RWPE1 (cell line): ENCODE measurements around the gene CDK6.
A peak's percentile ranks its signal among the peaks of the same experiment; 100 is the strongest.

Experiments
- CTCF ChIA-PET: fragments of 350-600 bp; sonication (Branson Sonifier 250); formaldehyde crosslinking; extraction: SDS; loops from one replicate; lab custom pipeline; 2021; lab: Yijun Ruan, JAX
- POLR2A ChIA-PET: fragments of 400-600 bp; formaldehyde crosslinking; extraction: SDS; loops from one replicate; lab custom pipeline; 2020; ENCODE audit warnings: antibody characterized with exemption; ENCODE audit not compliant: low non-redundant PET; lab: Yijun Ruan, JAX
- DNase-seq: peaks from one replicate; pipeline ENCODE4 v3.0.0; 2012; ENCODE audit warnings: low spot score
- H3K27ac ChIP-seq: fragments of 450-650 bp; 2 replicates; pipeline ENCODE4 v1.5.1; 2017
- TF ChIP-seq, protein P1 (sequence below): fragments of 450-650 bp; conservative IDR thresholded peaks from 2 replicates; pipeline ENCODE4 v1.5.1; 2017; ENCODE audit warnings: low read depth, mild to moderate bottlenecking

Gene CDK6

DNA sequence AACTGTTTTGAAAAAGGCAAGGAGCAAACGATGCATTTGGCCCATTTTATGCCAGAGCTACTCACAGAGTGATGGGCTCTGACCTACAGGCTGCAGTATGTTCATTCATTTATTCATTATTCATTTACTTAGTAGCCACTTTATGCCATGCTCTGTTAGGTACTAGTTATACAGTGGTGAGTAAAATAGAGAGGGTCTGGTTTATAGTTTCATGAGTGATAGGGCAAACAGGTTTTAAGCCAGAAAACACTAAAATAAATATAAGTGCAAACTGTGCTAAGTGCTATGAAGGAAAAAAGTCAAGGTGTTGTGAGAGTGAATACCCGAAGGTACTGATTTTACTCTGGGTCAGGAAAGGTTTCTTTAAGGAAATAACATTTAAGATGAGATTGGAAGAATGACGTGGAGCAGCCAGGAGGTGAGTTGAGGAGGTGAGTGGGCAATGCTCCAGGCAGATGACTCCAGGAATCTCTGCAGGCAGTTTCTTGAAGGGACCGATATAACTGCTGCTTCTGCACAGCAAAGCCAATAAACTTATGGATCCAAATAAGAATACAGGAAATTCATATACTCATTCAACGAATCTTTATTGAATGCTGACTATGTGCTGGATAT lies 189.3 kb downstream of the CDK6 start:
- TF ChIP-seq, protein P1, sequence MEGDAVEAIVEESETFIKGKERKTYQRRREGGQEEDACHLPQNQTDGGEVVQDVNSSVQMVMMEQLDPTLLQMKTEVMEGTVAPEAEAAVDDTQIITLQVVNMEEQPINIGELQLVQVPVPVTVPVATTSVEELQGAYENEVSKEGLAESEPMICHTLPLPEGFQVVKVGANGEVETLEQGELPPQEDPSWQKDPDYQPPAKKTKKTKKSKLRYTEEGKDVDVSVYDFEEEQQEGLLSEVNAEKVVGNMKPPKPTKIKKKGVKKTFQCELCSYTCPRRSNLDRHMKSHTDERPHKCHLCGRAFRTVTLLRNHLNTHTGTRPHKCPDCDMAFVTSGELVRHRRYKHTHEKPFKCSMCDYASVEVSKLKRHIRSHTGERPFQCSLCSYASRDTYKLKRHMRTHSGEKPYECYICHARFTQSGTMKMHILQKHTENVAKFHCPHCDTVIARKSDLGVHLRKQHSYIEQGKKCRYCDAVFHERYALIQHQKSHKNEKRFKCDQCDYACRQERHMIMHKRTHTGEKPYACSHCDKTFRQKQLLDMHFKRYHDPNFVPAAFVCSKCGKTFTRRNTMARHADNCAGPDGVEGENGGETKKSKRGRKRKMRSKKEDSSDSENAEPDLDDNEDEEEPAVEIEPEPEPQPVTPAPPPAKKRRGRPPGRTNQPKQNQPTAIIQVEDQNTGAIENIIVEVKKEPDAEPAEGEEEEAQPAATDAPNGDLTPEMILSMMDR, result no peak
- no peak overlapping the region for H3K27ac ChIP-seq

DNA sequence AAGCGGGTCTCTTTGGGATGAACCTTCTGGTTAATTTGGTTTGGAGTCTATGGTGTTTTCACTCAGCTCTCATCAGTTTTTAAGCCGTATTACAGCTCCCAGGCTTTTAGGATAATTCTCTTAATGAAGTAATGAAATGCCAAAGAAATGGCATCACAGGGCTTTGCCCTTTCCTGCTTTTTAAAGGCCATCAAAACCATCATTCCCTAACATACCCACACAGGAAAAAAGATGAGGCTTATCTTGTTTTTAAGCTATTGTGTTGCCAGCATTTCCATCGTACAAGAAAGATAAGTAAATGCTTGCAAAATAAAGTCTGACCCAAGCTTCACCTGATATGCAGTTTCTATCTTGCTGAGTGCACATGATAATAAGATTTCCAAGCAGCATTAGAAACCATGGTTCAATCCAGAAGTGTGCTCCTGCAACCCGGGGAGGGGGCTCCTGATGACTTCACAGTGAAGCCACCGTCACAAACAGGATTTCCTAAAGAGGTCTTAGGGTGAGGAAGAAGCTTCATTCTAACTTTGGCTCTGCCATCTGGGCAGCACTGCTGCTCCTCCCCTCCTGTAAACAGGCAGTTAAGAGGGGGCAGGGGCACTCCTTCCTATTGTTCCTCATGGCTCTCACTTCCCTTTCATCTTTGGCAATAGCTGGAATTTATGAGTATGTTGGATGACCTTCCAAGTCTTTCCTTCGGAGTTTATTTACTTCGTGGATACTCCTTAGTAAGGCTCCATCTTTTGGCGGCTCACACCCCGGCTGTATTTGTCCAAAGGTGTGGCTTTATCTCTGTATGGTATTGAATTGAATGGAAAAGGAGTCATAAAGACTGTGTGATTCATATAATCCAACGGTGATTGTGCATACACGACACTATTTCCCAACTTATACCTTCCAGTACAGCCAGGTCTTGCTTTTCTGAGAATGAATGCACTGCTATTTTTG lies 191.0 kb downstream of the CDK6 start:
- CTCF ChIA-PET, result no interaction called here
- TF ChIP-seq, protein P1, result no peak
- POLR2A ChIA-PET, result interaction anchor here (0.6 kb wide), 1 partner anchor 12 kb away, joined by 6 read pairs; no protein-coding TSS in a partner anchor
- peak; percentile 74 for DNase-seq
- peak overlapping the region; percentile 69 for H3K27ac ChIP-seq

More for the DNA sequence above, 189.3 kb downstream of the CDK6 start:
- POLR2A ChIA-PET, result no interaction called here
- DNase-seq, result no peak
- CTCF ChIA-PET, result no interaction called here

DNA sequence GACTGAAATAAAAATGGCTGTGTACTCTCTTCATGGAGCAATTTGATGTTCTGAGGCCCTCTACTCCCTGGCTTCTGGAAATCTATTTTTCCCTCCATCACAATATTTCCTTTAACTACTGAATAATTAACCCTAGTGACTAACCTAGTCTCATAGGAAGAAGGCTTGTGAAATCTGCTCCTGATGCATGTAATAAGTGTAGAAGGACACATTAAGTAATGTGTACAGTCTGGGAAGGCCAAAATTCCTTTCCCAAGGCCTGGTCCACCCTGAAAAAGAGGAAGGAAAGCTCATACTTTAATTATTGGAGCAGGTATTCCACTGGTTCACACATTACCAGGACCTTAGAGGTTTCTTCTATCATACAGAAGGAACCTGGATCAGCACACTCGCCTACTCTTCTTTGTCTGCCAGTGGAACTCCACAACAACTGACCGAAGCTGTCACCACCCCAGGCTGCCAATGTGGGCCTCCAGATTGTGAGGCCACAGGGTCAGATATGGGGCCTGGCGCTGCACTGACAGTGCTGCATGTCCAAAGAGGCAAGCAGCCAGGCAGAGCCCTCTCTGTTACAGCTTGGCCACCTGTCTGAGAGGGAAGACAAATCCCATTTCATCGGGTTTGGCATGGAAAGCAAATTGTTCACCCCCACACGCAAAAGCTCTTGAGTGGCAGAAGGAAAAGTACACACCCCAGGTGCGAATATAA lies 191.8 kb downstream of the CDK6 start:
- H3K27ac ChIP-seq, result peak overlapping the region; percentile 61

DNA sequence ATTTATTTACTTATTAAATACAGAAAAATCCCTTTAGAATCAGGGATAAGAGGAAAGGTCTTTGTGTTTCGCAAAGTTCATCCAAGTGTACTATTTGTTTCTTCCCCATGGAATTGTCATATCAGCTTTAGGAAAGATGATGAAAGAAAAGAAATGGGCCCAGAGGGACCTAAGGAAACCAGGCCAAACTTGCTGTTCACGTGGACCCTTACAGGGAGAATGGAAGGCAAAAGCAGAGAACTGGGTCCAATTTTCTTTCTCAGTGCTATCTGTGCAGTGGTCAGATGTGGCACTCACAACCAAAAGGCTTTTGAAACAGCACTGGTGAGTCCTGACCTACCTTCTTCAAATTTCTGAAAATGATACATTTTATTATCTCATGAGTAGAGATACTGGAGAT lies 192.6 kb downstream of the CDK6 start:
- ChIA-PET CTCF (no interaction called here), POLR2A (no interaction called here)
- no peak overlapping the region for H3K27ac ChIP-seq
- TF ChIP-seq, protein P1, result no peak
- DNase-seq, result no peak

More for the DNA sequence above, 191.8 kb downstream of the CDK6 start:
- no peak for DNase-seq
- CTCF ChIA-PET, result no interaction called here
- POLR2A ChIA-PET, result interaction anchor here (0.6 kb wide), 1 partner anchor 11 kb away, joined by 6 read pairs; no protein-coding TSS in a partner anchor
- TF ChIP-seq, protein P1, result no peak

DNA sequence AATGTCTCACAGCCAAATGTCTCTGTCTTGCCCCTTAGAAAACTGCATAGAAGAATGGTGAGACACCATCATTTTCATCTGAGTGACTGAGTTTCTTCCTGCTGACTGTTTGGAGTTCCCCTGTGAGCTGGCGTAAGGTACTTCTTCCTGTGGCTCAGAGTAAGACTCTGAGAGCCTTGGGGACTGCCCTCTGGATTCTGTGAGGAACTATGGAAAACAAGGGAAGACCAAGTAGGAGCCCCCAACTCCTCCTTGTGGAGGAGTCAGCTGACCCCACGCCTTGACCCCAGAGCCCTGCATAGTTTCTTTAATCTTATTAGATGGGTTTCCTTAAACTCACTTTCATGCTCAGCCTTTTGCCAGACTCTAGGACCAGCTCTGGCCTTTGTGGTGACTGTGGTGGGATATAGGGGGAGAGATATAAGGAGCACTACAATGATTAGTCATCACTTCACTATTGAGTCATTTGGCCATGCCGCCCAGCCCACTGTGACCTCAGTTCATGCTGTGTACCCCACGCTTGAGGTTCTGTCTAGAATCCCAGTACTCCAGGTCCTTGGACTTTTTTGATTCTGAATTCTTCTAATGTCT lies 194.4 kb downstream of the CDK6 start:
- ChIA-PET POLR2A (no interaction called here), CTCF (interaction anchor here (1.3 kb wide), 1 partner anchor 41 kb away, joined by 3 read pairs; no protein-coding TSS in a partner anchor)
- TF ChIP-seq, protein P1, result no peak
- no peak overlapping the region for H3K27ac ChIP-seq
- no peak for DNase-seq

DNA sequence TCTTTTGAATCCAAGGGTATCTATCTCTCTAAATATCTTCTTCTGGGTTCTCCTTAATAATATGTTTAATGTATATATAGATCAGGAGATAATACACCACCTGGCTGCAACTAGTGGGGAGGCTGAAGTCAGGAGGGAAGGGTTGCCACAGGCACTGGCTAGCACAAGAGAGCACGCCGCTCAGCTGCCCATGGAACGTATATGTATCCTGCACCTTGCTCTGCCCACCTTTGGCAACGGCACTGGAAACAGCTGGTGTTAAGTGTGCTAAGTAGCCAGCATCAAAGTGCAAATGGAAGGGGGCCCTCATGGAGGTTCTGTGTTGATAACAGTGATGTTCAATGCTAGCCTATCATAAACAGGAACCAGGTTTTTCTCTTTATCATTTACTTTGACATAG lies 196.4 kb downstream of the CDK6 start:
- TF ChIP-seq, protein P1, result no peak
- ChIA-PET CTCF (interaction anchor here (0.5 kb wide), 1 partner anchor 43 kb away, joined by 3 read pairs; no protein-coding TSS in a partner anchor), POLR2A (no interaction called here)
- no peak overlapping the region for H3K27ac ChIP-seq
- DNase-seq, result no peak
